ENCODE data around the gene PSME3IP1. TPM values are rescaled to one million over a fixed set of nuclear protein-coding genes. Genes with fewer than 3 reads are reported as not detected.

Gene PSME3IP1
- total and polyA plus RNA-seq, 9 of the 15 experiments (the other 6 are each of a cell fraction or from before 2014, with no cell fraction given) = 63.8 to 187 (median 142) TPM

GRCh38 chr16:57123216-57123973 lies 62.4 kb downstream of the PSME3IP1 start (continued):
- TF ChIP-seq HDAC1 (IDR thresholded peaks at IDR 0.05) (no peak), IRF1 (CRISPR knock-in tag; IDR thresholded peaks at IDR 0.05; ENCODE audit: borderline replicate concordance) (no peak), PRMT5 (CRISPR knock-in tag; IDR thresholded peaks at IDR 0.05) (no peak), SLC30A9 (CRISPR knock-in tag; IDR thresholded peaks at IDR 0.05) (no peak), ZNF263 (CRISPR knock-in tag; IDR thresholded peaks at IDR 0.05; ENCODE audit: borderline replicate concordance) (peak; percentile 90), VEZF1 (CRISPR knock-in tag; IDR thresholded peaks at IDR 0.05) (peak; percentile 27; the same call in 1 of the 2 replicates), MYC (IDR thresholded peaks at IDR 0.05; ENCODE audit: low read depth, low read length) (no peak), MYC (CRISPR knock-in tag; IDR thresholded peaks at IDR 0.05; ENCODE audit: borderline replicate concordance, low read depth) (no peak), CBFA2T3 (IDR thresholded peaks at IDR 0.05) (0 out of 2 replicates have a peak, but pooled peaks have one; percentile 15), FOSL1 (tag; conservative IDR thresholded peaks at IDR 0.05) (peak; percentile 88), JUN (IDR thresholded peaks at IDR 0.05; ENCODE audit: borderline replicate concordance, low read depth, low read length) (peak; percentile 55; the same call in 1 of the 2 replicates), JUN (CRISPR knock-in tag; IDR thresholded peaks at IDR 0.05; ENCODE audit: borderline replicate concordance) (no peak), NR2C1 (IDR thresholded peaks at IDR 0.05) (no peak), NR2C1 (tag; IDR thresholded peaks at IDR 0.05) (no peak)

Measured in K562 (cell line).